Lung (tissue), 12 donors: ENCODE results near the gene CAMSAP2. TPM values are rescaled to one million over a fixed set of nuclear protein-coding genes. Genes with fewer than 3 reads are reported as not detected.

Source experiments
- ATAC-seq: fragments of 200-7000 bp; cut with Tn5 transposase; one replicate; pipeline ENCODE4 v1.9.1; 2020; ENCODE audit warnings: moderate number of reproducible peaks; ENCODE audit not compliant: insufficient read depth, low FRiP score
- DNase-seq, 3 donors: peaks; one replicate each; pipeline ENCODE4 v3.0.0-alpha.2; 2013 to 2017
- H3K27ac ChIP-seq, 2 donors: one replicate each; pipeline ENCODE4 v1.5.1; 2013; ENCODE audit warnings: mild to moderate bottlenecking in 2 of 2, moderate library complexity in 2 of 2, control low read depth in 1 of 2, inconsistent platforms in 1 of 2, low read depth in 1 of 2, low read length in 1 of 2
- H3K27me3 ChIP-seq, 3 donors: one replicate each; pipeline ENCODE4 v1.5.1; 2013; ENCODE audit warnings: low read length in 2 of 3; ENCODE audit not compliant: control insufficient read depth in 3 of 3, insufficient read depth in 3 of 3
- H3K36me3 ChIP-seq, 4 donors: one replicate each; pipeline ENCODE4 v1.5.1; 2013; ENCODE audit warnings: low read length in 4 of 4, mild to moderate bottlenecking in 1 of 4, moderate library complexity in 1 of 4; ENCODE audit not compliant: control insufficient read depth in 4 of 4, insufficient read depth in 4 of 4
- H3K4me1 ChIP-seq, 5 donors: one replicate each; pipeline ENCODE4 v1.5.1; 2013; ENCODE audit warnings: low read length in 5 of 5, mild to moderate bottlenecking in 2 of 5, moderate library complexity in 1 of 5; ENCODE audit not compliant: control insufficient read depth in 5 of 5, insufficient read depth in 5 of 5
- H3K4me3 ChIP-seq: one replicate; pipeline ENCODE4 v1.5.1; 2013; ENCODE audit warnings: mild to moderate bottlenecking, control low read depth, moderate library complexity
- H3K9ac ChIP-seq, 2 donors: one replicate each; pipeline ENCODE4 v1.5.1; 2013; ENCODE audit warnings: low read length in 2 of 2, control low read depth in 1 of 2; ENCODE audit not compliant: insufficient read depth in 1 of 2
- H3K9me3 ChIP-seq, 4 donors: one replicate each; pipeline ENCODE4 v1.5.1; 2013; ENCODE audit warnings: low read length in 3 of 4, mild to moderate bottlenecking in 1 of 4, moderate library complexity in 1 of 4; ENCODE audit not compliant: control insufficient read depth in 4 of 4, insufficient read depth in 3 of 4
- CTCF ChIP-seq: IDR thresholded peaks from 2 replicates; pipeline ENCODE4 v1.5.1; 2012; ENCODE audit warnings: mild to moderate bottlenecking; ENCODE audit errors: control extremely low read depth, extremely low read depth
- WGBS, 2 donors: extraction: QIAGEN DNeasy Blood & Tissue Kit; methylation state at CpG; one replicate each; pipeline ENCODE4 v1.1.7; 2013; 5-methylcytosine and 5-hydroxymethylcytosine counted together
- polyA plus RNA-seq, 2 donors: library from polyadenylated mRNA; stranded (reverse); fragments of 200-250 nt; gene quantifications; one replicate each; pipeline ENCODE4 v1.2.1, GENCODE V29; 2013
- total RNA-seq, 2 donors: library from RNA; depleted of rRNA in 1 of 2; stranded (reverse); fragments of >200 nt in 1 of 2; gene quantifications; one replicate each; pipeline ENCODE4 v1.2.1, GENCODE V29; 2014 to 2021
- donor health status: control.
- donor health status: control.
- donor health status: Bipolar disorder and iron deficiency.
- donor health status: healthy.
- donor health status: DM: yes; HTN: yes; CAD: no.

Gene CAMSAP2
- total and polyA plus RNA-seq, 4 donors: 8.0 to 51.8 (median 16.6) TPM

GRCh38 chr1:200897259-200897658 is 158.6 kb downstream of the CAMSAP2 start:
- H3K4me3 ChIP-seq: no peak overlapping the region
- H3K9ac ChIP-seq: no peak overlapping the region
- 88 to 90% methylated on average over 5 of the region's 5 CpGs for WGBS, 2 donors
- TF ChIP-seq CTCF: no peak
- peaks cover 0 to 22% (median 0%) of the 10 kb centered on the region in 5 donors for H3K4me1 ChIP-seq
- ATAC-seq (no peak), DNase-seq (no peak)
- H3K9me3 ChIP-seq: no peaks in the 10 kb centered on the region
- H3K27ac ChIP-seq: peak overlapping the region in 1 of 2 donors; percentile 9
- no peaks in the 10 kb centered on the region for H3K27me3 ChIP-seq
- peaks cover 0 to 7% (median 1%) of the 10 kb centered on the region in 4 donors for H3K36me3 ChIP-seq

- no peaks in the 10 kb centered on the region for H3K9me3 ChIP-seq
- 19 to 59% methylated on average over 3 of the region's 3 CpGs for WGBS, 2 donors
Measured at GRCh38 chr1:200899015-200899386, 160.3 kb downstream of the CAMSAP2 start.

GRCh38 chr1:200899451-200899915 is 160.8 kb downstream of the CAMSAP2 start:
- H3K4me3 ChIP-seq: no peak overlapping the region
- peaks cover 0 to 6% (median 0%) of the 10 kb centered on the region in 5 donors for H3K4me1 ChIP-seq
- no peaks in the 10 kb centered on the region for H3K27me3 ChIP-seq
- no peak for TF ChIP-seq CTCF
- ATAC-seq (no peak), DNase-seq (no peak)
- WGBS, 2 donors: 82 to 91% methylated on average over 10 of the region's 10 CpGs
- H3K9ac ChIP-seq: no peak overlapping the region
- peaks cover 0 to 7% (median 1%) of the 10 kb centered on the region in 4 donors for H3K36me3 ChIP-seq
- no peak overlapping the region for H3K27ac ChIP-seq
- no peaks in the 10 kb centered on the region for H3K9me3 ChIP-seq

More at GRCh38 chr1:200899015-200899386, 160.3 kb downstream of the CAMSAP2 start:
- Histone ChIP-seq H3K36me3 (peaks cover 0 to 7% (median 1%) of the 10 kb centered on the region in 4 donors), H3K27me3 (no peaks in the 10 kb centered on the region), H3K9ac (no peak overlapping the region), H3K27ac (peak overlapping the region in 1 of 2 donors; percentile 10), H3K4me3 (no peak overlapping the region), H3K4me1 (peaks cover 0 to 11% (median 0%) of the 10 kb centered on the region in 5 donors)
- TF ChIP-seq CTCF: no peak
- ATAC-seq (no peak), DNase-seq (no peak)
